ENCODE results near the gene CACNG7.
"Not testable (repeated sequence)": the region's sequence is repeated elsewhere in the genome, so short reads cannot be mapped to it uniquely, and the experiment has no call there.

Gene CACNG7

GRCh38 chr19:53906211-53907192 is 2.6 kb upstream of the CACNG7 start:
- peak; percentile 68 for DNase-seq

- no peak for DNase-seq
These were observed 1.9 kb upstream of the CACNG7 start for GRCh38 chr19:53907193-53907581.

GRCh38 chr19:53907690-53908089 is 1.4 kb upstream of the CACNG7 start:
- DNase-seq, result no peak

- peak; percentile 51 for DNase-seq
These were observed 758 bp upstream of the CACNG7 start for GRCh38 chr19:53908106-53908934.

GRCh38 chr19:53909471-53910169 is 542 bp downstream of the CACNG7 start:
- DNase-seq, result no peak

- no peak for DNase-seq
These were observed 1.1 kb downstream of the CACNG7 start for GRCh38 chr19:53910170-53910518.

GRCh38 chr19:53912653-53913052 is 3.6 kb downstream of the CACNG7 start:
- DNase-seq, result no peak

GRCh38 chr19:53915000-53915399 is 5.9 kb downstream of the CACNG7 start:
- DNase-seq, result no peak

- DNase-seq, result no peak
These were observed 6.9 kb downstream of the CACNG7 start for GRCh38 chr19:53916004-53916403.

GRCh38 chr19:53917356-53917755 is 8.3 kb downstream of the CACNG7 start:
- DNase-seq, result no peak

- DNase-seq, result no peak
These were observed 18.7 kb downstream of the CACNG7 start for GRCh38 chr19:53927739-53928138.

GRCh38 chr19:53936029-53936428 is 27.0 kb downstream of the CACNG7 start:
- DNase-seq, result no peak

- DNase-seq, result no peak
These were observed 33.1 kb downstream of the CACNG7 start for GRCh38 chr19:53942001-53942786.

- DNase-seq, result no peak
These were observed 35.3 kb downstream of the CACNG7 start for GRCh38 chr19:53944416-53944815.

- no peak for DNase-seq
These were observed 35.9 kb downstream of the CACNG7 start for GRCh38 chr19:53944933-53945332.

GRCh38 chr19:53945441-53945840 is 36.4 kb downstream of the CACNG7 start:
- no peak for DNase-seq

GRCh38 chr19:53945998-53946397 is 36.9 kb downstream of the CACNG7 start:
- no peak for DNase-seq

- no peak for DNase-seq
These were observed 38.5 kb downstream of the CACNG7 start for GRCh38 chr19:53947624-53948023.

GRCh38 chr19:53948611-53949010 is 39.5 kb downstream of the CACNG7 start:
- not testable (repeated sequence) for DNase-seq

GRCh38 chr19:53951436-53951835 is 42.4 kb downstream of the CACNG7 start:
- DNase-seq, result no peak

GRCh38 chr19:53951947-53952346 is 42.9 kb downstream of the CACNG7 start:
- DNase-seq, result no peak

GRCh38 chr19:53953383-53953782 is 44.3 kb downstream of the CACNG7 start:
- no peak for DNase-seq

Measured in CD4-positive, alpha-beta T cell treated with Interleukin-17A for 1 hour (primary cell).